HG03558 (cell line): ENCODE data around the gene VPS13D.
"Not testable (repeated sequence)": the region's sequence is repeated elsewhere in the genome, so short reads cannot be mapped to it uniquely, and the experiment has no call there.

Experiments used
- ATAC-seq: cut with Tn5 transposase; IDR thresholded peaks from one replicate; pipeline ENCODE4 v1.9.1; 2021; ENCODE audit warnings: moderate number of reproducible peaks; ENCODE audit not compliant: unreplicated experiment; ENCODE audit errors: extremely low read depth

Gene VPS13D

DNA sequence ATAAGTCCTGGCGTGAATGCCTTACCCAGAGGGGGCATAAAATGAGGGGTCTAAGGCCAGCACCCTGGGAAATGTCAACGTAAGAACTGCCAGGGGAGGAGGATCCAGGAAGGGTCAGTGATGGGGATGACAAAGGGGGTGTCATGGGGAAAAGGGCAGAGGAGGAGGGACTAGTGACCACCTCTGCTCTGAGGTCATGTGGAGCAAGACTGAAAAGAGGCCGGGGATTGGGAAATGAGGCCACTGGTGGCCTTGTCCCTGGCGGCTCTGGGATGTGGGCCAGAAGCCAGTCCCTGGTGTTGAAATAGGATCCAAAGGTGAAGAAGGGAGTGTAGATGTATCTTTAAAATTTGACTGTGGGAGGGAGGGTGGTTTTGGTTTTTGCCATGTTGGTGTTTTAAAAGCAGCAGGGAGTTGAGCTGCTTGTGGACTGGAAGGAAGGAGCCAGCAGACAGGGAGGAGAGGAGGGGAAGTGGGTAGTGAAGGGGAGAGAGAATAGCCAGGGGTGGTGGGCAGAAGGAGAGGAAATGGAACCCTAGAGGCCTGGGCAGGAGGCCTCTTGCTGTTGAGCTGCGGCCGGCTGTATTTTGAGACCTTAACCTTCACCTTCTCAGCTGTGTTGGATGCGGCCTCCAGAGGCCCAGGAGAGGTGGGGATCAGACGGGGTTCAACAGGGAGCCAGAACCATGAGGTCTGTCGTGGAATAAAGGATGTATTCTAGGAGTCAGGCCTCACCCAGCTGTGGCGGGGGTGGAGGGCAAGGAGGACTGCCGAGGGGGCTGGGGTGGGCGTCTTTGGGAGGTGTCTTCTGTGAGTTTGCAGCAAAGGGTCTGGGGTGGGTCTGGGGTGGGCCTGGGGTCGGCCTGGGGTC, 295.7 kb downstream of the VPS13D start:
- ATAC-seq, result no peak

DNA sequence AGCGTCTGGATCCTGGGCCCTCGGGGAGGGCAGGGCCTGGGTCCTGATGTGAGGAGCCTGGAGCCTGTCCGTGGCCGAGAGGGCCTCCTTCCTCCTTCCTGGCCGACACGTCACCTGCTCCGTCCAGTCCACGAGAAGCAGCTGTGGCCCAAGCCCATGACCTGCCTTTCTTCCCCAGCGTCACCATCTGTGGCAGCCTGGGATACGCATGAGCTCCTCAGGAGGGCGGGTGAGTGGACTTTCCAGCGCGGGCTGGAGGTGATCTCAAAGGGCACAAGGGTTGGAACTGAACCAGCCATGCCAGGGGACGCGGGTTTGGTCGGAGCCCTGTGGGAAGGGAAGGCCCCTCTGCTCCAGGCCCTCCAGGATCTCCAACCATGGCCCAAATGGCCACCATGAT, 297.7 kb downstream of the VPS13D start:
- no peak for ATAC-seq

DNA sequence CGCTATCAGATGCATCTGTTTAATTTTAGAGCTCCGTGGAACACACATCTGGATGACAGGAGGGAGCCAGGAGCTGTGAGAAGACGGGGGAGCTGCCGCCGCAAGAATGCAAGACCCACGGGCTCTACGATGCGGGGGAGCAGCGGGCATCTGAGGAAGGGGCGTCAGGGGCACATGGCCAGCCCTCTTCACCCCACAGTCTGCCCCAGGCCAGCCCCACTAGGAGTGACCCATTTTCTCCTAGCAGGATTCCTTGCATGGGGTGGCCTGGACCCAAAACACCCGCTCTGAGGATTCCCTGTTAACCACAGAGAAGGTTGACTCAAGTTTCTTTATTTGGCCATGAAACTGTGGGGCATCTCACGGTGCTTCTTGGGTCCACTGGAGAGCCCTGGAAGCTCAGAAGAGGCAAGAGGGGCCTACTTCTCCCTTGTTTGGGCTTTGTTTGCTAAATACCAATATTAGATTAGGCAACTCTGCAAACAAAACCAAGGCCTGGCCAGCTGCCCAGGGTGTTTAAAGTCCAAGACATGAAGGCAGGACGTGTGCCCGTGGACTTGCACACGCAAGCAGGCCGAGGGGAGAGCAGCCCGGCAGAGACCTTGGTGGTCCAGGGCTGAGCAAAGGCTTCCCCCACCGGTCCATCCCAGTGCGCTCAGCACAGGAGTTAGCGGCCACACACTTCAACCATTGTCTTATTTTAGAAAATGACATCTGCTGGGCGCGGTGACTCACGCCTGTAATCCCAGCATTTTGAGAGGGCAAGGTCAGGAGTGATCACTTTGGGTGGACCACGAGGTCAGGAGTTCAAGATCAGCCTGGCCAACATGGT, 298.4 kb downstream of the VPS13D start:
- ATAC-seq, result no peak

DNA sequence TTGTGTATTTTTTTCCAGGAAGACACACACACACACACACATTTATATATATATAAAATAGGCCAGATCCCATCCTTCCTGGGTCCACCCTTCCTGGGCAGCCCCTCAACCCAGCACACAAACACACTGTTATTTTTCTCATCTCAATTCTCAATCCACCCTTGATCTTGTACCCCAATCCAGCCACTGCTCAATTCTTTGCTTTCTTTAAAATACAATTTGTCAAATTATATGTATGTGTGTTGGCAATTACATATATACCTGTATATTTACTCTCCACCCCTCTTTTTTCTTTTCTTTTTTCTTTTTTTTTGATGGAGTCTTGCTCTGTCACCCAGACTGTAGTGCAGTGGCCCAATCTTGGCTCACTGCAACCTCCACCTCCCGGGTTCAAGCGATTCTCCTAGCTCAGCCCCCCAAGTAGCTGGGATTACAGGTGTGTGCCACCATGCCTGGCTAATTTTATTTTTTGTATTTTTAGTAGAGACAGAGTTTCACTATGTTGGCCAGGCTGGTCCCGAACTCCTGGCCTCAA, 299.9 kb downstream of the VPS13D start:
- ATAC-seq, result no peak

DNA sequence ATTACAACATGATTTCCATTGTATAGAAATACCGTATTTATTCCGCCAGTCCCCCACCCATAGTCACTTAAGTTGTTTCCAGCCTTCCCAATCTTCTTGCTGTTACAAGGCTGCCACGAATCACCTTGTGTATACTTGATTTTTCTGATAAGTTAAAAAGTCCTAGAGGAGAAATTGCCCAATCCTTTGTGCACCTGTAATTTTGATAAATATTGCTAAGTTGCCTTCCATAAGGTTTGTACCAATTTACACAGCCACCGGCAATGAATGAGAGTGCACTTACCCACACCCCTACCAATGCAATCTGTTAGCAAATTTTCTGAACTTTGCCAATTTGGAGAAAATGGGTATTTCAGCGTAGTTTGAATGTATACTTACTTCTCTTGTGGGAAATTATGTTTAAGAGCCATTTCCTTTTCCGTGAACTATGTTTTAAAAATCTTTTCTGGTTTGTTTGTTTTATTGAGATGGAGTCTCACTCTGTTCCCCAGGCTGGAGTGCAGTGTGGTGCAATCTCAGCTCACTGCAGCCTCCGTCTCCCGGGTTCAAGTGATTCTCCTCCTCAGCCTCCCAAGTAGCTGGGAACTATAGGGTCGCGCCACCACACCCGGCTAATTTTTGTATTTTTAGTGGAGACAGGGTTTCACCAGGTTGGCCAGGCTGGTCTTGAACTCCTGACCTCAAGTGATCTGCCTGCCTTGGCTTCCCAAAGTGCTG, 300.8 kb downstream of the VPS13D start:
- ATAC-seq, result no peak

DNA sequence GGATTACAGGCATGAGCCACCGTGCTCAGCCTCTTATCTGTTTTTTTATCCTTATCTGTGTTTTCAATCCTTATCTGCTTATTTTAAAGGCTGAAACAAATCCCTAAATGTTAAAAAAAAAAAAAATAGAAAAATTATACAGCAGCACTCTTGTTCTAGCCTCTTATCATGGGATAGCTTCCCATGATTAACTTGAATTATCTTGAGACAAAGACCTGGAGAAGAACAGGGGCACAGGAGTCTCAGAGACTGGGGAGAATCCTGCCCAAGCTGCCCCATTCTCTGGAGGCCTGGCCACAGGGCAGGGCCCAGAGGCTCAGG, 301.3 kb downstream of the VPS13D start:
- ATAC-seq, result no peak

DNA sequence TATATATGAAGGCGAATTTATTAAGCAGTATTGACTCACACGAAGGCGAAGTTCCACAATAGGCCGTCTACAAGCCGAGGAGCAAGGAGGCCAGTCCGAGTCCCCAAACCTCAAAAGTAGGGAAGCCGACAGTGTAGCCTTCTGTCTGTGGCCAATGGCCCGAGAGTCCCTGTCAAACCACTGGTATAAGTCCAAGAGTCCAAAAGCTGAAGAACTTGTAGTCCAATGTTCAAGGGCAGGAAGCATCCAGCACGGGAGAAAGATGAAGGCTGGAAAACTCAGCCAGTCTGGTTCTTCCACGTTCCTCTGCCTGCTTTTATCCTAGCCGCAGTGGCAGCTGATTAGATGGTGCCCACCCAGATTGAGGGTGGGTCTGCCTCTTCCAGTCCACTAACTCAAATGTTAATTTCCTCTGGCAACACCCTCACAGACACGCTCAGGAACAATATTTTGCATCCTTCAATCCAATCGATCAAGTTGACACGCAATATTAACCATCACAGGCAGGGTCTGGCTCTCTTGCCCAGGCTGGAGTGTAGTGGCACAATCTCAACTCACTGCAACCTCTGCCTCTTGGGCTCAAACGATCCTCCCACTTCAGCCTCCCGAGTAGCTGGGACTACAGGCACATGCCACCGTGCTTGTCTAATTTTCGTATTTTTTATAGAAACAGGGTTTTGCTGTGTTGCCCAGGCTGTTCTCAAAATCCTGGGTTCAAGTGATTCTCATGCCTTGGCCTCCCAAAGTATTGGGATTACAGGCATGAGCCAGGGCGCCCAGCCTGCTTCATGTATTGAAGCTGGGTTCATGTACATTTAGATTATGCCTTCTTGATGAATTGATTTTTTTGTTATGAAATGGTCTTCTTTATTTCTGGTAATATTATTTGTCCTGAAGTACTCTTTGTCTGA, 302.8 kb downstream of the VPS13D start:
- ATAC-seq, result no peak

DNA sequence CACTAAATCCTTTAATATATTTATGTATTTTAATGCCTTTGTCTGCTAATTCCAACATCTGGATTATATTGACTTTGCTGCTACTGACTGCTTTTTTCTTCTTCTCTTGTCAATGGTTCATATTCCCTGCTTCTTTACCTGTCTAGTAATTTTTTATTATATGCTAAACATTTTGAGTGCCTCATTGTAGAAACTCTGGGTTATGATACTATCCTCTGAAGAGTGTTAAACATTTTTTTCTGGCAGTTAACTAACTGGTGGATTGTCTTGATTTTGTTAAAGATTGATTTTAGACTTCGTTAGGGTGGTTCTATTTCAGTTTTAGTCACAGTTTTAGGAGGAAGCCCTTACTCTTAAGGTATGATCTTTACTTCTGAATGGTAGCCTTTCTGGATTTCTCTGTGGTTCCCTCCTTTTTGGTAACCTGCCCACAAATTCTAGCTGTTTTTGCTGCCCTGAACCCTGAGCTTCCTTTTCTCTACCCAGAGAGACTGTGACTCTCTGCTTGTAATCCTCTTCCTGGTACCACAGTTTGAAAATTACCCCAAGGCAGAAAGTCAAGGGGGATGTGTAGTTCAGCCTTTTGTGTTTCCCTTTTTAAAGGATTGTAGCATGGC, 306.3 kb downstream of the VPS13D start:
- ATAC-seq, result no peak

DNA sequence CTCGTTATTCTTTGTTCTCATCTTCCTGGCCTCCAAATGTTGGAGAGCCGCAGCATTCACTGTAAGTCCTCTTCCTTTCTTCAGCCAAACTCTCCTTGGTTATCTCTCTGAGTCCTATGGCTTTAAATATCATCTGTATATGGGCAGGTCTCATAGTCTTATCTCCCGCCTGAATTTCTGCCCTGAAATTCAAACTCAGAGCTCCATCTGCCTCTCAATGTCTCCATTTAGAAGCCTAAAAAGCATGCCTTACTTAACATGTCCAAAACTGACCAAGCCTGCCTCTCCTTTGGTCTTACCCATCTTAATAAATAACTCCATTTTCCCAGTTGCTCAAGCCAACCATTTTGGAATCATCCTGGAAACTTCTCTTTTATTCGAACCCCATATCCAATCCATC, 307.5 kb downstream of the VPS13D start:
- ATAC-seq, result no peak

DNA sequence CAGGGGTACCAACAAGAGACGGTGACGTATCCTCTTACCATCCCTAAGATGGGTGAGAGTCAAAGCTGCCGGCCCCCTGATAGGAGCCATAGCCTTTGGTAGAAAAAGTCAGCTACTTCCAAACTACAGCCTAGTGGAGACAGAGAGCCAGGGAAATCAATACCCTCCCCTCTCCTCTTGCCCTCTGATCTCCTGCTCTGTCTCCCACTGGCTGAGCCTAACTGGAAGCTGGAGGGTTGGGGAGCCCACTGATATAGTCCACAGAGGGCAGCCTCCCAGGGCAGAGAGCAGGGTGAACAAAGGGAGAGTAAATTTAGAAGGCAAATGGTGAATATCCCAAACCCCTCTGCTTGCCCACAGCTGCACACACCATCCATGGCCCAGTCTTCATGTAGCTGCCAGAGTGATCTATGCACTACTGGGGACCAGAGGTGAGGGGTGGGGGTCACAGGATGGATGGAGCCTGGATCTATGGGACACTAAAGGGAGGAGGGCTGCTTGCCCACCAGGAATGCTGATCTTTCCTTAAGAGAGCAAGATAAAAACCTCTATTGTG, 308.2 kb downstream of the VPS13D start:
- ATAC-seq, result no peak

DNA sequence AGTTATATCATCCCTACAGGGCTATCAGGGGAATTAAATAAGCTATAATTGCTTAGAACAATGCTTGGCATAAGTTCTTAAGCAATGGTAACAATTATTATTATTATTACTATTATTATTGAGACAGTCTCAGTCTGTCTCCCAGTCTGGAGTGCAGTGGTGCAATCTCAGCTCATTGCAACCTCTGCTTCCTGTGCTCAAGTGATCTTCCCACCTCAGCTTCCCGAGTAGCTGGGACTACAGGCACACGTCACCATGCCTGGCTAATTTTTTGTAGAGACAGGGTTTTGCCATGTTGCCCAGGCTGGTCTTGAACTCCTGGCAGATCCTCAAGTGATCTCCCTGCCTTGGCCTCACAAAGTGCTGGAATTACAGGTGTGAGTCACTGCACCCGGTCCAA, 308.7 kb downstream of the VPS13D start:
- not testable (repeated sequence) for ATAC-seq

DNA sequence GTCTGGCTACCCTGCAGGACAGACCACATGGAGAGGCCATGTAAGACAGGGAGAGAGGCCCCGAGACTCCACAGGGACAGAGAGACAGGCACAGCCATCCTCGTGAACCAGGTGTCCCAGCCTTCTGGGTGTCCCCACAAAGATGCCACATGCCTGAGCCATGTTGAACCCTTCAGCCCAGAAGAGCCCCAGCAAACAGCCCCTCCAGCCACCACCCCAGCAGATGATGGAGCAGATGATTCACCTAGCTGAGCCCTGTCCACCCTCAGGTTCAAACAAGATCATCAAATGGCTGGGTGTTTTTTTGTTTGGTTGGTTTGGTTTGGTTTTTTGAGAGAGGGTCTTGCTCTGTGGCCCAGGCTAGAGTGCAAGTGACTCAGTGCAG, 309.5 kb downstream of the VPS13D start:
- ATAC-seq, result no peak

DNA sequence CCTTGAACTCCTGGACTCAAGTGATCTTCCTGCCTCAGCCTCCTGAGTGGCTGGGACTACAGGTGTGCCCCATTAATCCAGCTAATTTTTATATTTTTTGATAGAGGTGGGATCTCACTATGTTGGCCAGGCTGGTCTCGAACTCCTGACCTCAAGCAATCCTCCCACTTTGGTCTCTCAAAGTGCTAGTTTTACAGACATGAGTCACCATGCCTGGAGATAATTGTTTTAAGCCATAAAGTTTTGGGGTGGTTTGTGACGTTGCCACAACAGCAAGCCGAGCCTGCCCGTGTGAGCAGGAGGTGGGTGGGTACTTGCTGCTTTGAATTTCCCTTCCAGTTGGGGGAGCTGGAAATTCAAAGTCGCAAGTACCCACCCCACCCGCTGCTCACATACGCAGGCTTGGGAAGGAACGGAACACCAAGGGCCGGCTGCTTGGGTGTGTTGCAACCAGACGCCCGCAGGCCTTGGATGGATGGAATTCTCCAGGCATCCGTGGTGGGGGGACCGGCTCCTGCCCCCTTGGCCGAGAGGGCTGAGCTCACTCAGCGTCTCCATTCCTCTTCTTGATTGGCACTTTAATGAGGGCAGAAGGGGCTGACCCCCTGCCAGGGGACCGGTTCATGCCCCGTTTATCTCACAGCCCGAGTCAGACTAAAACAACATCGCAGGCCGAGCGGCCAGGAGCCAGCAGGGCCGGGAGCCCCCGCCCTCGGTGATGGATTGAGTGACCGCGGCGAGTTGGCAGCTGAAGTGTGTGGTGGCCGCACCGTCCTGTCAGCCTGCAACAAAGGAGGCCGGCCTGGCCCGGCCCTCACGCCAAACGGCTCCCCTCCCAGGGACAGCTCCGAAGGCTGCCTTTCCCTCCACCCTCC, 310.1 kb downstream of the VPS13D start:
- ATAC-seq, result no peak

DNA sequence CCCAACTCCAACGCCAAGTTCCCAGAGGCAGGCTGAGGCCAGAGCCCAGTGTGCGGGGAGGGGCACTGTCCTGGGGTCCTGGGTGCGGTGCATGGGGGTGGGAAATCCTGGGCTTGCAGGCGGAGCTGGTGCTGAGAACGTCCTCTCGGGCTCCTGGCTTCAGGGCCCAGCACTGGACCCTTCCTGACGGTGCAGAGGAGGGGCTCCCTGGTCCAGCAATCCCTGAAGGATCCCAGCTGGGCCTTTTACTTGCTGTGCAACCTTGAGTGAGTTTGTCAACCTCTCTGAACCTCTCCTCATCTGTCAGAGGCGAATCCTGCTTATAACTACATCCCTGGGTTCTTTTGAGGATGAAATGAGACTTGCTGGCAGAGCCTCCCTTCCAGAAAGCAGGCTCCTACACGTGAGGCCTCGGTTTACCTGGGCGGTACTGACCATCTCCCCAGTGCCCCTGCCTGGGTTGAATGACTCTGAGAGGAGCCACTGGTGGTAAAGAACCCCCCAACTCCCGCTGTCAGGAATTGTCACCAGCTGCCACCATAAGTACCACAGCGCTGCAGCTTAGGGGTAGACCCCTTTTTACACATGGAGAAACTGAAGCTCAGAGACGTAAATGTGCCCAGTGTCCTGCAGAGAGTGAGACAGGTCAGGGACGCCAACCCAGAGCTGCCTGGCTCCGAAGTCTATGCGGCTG, 310.9 kb downstream of the VPS13D start:
- no peak for ATAC-seq

DNA sequence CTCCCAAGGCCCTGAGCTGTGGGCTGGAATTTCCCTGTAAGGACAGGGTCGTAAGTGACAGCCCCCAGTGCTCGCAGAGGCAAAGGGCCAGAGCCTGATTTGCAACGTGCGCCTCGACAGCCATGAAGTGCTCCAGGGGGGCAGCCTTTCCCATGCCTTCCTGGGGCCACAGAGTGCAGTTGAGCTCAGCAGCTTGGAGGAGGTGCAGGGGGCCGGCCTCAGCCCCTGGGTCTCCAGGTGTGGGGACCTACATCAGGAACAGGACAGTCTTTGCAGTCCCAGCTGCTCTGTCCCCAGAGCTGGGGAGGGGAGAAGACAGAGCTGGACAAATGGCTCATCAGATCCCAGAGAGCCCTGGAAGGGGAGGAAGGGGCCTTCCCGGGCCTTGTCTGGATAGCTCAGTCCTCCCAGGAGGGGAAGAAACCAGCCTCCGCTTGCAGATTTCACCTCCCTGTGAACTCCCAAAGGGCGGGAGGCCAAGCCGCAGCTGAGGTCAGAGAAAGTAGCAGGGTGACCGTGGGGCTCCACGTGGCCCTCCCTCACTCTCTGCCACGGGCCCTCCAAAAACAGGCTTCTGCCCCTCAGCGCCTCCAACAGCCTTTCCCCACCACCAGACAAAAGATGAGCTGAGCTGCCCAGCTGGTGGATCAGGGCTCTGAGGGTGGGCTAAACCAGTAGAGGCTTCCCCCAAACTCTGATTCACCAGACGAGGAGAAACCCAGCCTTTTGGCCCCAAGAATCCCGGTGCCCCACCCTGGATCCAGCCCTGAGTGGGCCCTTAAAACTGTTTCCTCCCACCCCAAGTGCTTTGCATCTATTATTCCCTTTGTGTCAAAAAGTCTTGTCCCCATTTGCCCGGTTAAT, 311.7 kb downstream of the VPS13D start:
- no peak for ATAC-seq

DNA sequence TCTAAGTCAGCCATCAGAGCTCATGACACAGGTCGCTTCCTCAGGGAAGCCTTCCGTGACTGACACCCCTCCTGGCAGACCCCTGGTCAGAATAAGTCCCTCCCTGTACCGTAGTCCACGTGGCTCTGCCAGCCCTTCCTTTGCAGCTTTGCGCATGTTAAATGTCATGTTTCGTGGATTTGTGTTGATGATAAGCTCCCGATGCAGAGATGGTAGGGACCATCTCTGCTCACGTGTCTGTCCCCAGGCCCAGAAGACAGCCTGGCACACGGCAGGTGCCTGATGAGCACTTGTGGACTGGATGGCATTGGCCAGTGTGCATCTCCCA, 312.3 kb downstream of the VPS13D start:
- ATAC-seq, result no peak
